ENCODE data around the gene ZNF486.

GRCh38 chr19:20237773-20238623, 71.0 kb downstream of the ZNF486 start:
- TF ChIP-seq CTCF (IDR thresholded peaks at IDR 0.05), result no peak
- no peak for TF ChIP-seq POLR2A (IDR thresholded peaks at IDR 0.05)
- peak; percentile 48 to 58 for TF ChIP-seq POLR2AphosphoS5 (IDR thresholded peaks at IDR 0.05; ENCODE audit: insufficient read depth in 1 of 2, low read depth in 1 of 2)
